Tibial nerve (tissue), 4 donors: ENCODE results near the gene SNAP91.

Experiments used
- EP300 ChIP-seq, 2 donors: sonication (generic); formaldehyde crosslinking; IDR thresholded peaks; one replicate each; pipeline ENCODE4 v1.6.1; 2017; ENCODE audit warnings: antibody characterized with exemption in 2 of 2, mild to moderate bottlenecking in 1 of 2
- POLR2A ChIP-seq, 2 donors: fragments of 450-650 bp; IDR thresholded peaks; one replicate each; pipeline ENCODE4 v1.6.1; 2017; ENCODE audit warnings: antibody characterized with exemption in 2 of 2, mild to moderate bottlenecking in 2 of 2, moderate library complexity in 2 of 2
- TF ChIP-seq, protein P1 (sequence below), 5 experiments: fragments of 200-600 bp in 3 of 5; fragments of 450-650 bp in 2 of 5; sonication (generic) in 3 of 5; IDR thresholded peaks; one replicate each; pipeline ENCODE4 v1.5.1; 2016 to 2019; ENCODE audit warnings: antibody characterized with exemption in 5 of 5, mild to moderate bottlenecking in 3 of 5, moderate library complexity in 2 of 5

DNA sequence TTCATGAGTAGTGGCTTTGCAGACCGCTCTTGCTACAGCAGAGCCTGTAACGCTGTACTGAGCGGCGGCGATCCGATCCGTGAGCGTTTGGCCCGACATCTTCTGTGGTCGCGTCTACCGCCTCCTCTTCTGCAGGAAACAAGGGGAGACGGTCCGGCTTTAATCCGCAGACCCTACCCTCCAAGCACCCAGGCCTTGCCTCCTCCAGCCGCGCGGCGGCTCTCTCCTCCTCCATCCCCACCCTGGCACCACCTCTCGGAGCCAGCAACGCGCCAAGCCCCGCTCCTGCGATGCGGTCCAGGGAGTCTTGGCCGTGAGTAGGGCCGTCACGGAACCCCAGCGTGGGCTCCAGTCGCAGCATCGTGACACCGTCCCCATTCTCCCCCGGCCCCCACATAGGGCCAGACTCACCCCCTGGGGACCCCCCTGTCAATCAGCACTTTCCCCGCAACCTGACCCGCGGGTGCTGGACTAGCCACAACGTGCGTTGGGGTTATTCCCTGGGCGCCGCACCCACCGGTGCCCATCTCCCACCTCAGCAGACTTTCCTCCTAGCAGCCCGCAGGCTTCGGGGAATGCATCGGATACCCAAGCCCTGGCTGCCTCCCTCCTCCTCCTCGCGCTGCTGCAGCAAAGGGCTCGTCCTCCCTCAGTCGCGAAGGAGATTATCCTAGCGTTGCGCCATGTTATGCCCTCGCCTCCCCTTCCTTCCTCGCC lies 914 bp downstream of the SNAP91 start:
- TF ChIP-seq, protein P1, sequence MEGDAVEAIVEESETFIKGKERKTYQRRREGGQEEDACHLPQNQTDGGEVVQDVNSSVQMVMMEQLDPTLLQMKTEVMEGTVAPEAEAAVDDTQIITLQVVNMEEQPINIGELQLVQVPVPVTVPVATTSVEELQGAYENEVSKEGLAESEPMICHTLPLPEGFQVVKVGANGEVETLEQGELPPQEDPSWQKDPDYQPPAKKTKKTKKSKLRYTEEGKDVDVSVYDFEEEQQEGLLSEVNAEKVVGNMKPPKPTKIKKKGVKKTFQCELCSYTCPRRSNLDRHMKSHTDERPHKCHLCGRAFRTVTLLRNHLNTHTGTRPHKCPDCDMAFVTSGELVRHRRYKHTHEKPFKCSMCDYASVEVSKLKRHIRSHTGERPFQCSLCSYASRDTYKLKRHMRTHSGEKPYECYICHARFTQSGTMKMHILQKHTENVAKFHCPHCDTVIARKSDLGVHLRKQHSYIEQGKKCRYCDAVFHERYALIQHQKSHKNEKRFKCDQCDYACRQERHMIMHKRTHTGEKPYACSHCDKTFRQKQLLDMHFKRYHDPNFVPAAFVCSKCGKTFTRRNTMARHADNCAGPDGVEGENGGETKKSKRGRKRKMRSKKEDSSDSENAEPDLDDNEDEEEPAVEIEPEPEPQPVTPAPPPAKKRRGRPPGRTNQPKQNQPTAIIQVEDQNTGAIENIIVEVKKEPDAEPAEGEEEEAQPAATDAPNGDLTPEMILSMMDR (IDR thresholded peaks at IDR 0.05): no peak
- TF ChIP-seq POLR2A (IDR thresholded peaks at IDR 0.05) (no peak), EP300 (IDR thresholded peaks at IDR 0.05) (no peak)
